Cardiac fibroblast (primary cell): Measurements from ENCODE around the gene CXCL8.

Experiments
- DNase-seq, 2 donors: peaks; one replicate each; pipeline versions ENCODE4 v3.0.0 to v3.0.0-alpha.2; 2010; ENCODE audit warnings: low read depth in 2 of 2
- H3K4me3 ChIP-seq, 2 donors: replicated peaks in 1 of 2; 1 replicate in 1 of 2; 2 replicates in 1 of 2; pipeline ENCODE4 v1.5.1; 2011; ENCODE audit warnings: low read depth in 2 of 2, low read length in 2 of 2, mild to moderate bottlenecking in 2 of 2, moderate library complexity in 1 of 2
- CTCF ChIP-seq: IDR thresholded peaks from one replicate; pipeline ENCODE4 v1.5.1; 2011; ENCODE audit warnings: low read depth, mild to moderate bottlenecking, low read length, inconsistent platforms

The CXCL8 gene

GRCh38 chr4:73741031-73741749 lies 821 bp downstream of the CXCL8 start:
- peak overlapping the region in 1 of 2 donors; percentile 59 for H3K4me3 ChIP-seq
- DNase-seq, result peak in 1 of 2 donors; percentile 66
- no peak for TF ChIP-seq CTCF

- TF ChIP-seq CTCF, result no peak
- peak in 1 of 2 donors; percentile 67 for DNase-seq
- peak overlapping the region in 1 of 2 donors; percentile 59 for H3K4me3 ChIP-seq
These were observed 1.6 kb downstream of the CXCL8 start for GRCh38 chr4:73741750-73742489.

GRCh38 chr4:73742490-73743160 lies 2.3 kb downstream of the CXCL8 start:
- H3K4me3 ChIP-seq, result peak overlapping the region in 1 of 2 donors; percentile 59
- DNase-seq, result peak in 1 of 2 donors; percentile 80

GRCh38 chr4:73743281-73743680 lies 2.9 kb downstream of the CXCL8 start:
- no peak for TF ChIP-seq CTCF
- DNase-seq, result peak in 1 of 2 donors; percentile 70
- no peak overlapping the region for H3K4me3 ChIP-seq

More at GRCh38 chr4:73742490-73743160, 2.3 kb downstream of the CXCL8 start:
- TF ChIP-seq CTCF, result no peak

- H3K4me3 ChIP-seq, result peak overlapping the region in 1 of 2 donors; percentile 15
- TF ChIP-seq CTCF, result no peak
- DNase-seq, result peak in 1 of 2 donors; percentile 84
These were observed 3.4 kb downstream of the CXCL8 start for GRCh38 chr4:73743795-73744194.

GRCh38 chr4:73744203-73744602 lies 3.8 kb downstream of the CXCL8 start:
- TF ChIP-seq CTCF, result no peak
- no peak overlapping the region for H3K4me3 ChIP-seq
- DNase-seq, result peak in 1 of 2 donors; percentile 84
